Stimulated activated CD8-positive, alpha-beta memory T cell treated with anti-CD3 and anti-CD28 coated beads, Interleukin-12 subunit alpha, Interleukin-12 subunit beta, amount 100 ng/mL, for 1 hour (primary cell): ENCODE measurements around the gene HECW1.
"Not testable (repeated sequence)": the region's sequence is repeated elsewhere in the genome, so short reads cannot be mapped to it uniquely, and the experiment has no call there.

Source experiments
- DNase-seq: peaks from one replicate; pipeline ENCODE4 v3.0.0-alpha.2; 2020; ENCODE audit warnings: low read depth

The HECW1 gene

GRCh38 chr7:43538404-43538771 is 425.9 kb downstream of the HECW1 start:
- no peak for DNase-seq

- DNase-seq = no peak
These were observed 428.0 kb downstream of the HECW1 start for GRCh38 chr7:43540471-43540870.

DNA sequence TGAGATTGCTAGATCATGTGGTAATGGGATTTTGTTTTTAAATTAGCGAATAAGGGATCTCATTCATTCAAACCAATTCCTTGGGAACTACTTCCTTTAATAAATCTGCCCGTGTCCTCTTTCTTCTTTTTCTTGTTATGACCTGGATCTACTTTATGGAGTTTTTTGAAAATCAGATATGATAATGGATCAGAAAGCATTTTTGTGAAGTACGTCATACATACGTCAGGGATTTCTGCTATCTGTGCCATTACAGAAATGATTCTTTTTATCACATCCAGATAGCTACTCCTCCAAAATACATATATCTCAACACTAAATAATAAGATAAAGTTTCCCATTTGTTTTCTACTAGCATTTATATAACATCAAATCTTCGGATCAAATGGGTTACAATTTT is 430.3 kb downstream of the HECW1 start:
- DNase-seq = no peak

- DNase-seq = no peak
These were observed 433.8 kb downstream of the HECW1 start for GRCh38 chr7:43546231-43546630.

- DNase-seq = no peak
These were observed 438.0 kb downstream of the HECW1 start for GRCh38 chr7:43550427-43550826.

GRCh38 chr7:43552122-43552521 is 439.7 kb downstream of the HECW1 start:
- no peak for DNase-seq

- DNase-seq = no peak
These were observed 441.6 kb downstream of the HECW1 start for GRCh38 chr7:43553999-43554398.

- no peak for DNase-seq
These were observed 442.0 kb downstream of the HECW1 start for GRCh38 chr7:43554423-43554822.

DNA sequence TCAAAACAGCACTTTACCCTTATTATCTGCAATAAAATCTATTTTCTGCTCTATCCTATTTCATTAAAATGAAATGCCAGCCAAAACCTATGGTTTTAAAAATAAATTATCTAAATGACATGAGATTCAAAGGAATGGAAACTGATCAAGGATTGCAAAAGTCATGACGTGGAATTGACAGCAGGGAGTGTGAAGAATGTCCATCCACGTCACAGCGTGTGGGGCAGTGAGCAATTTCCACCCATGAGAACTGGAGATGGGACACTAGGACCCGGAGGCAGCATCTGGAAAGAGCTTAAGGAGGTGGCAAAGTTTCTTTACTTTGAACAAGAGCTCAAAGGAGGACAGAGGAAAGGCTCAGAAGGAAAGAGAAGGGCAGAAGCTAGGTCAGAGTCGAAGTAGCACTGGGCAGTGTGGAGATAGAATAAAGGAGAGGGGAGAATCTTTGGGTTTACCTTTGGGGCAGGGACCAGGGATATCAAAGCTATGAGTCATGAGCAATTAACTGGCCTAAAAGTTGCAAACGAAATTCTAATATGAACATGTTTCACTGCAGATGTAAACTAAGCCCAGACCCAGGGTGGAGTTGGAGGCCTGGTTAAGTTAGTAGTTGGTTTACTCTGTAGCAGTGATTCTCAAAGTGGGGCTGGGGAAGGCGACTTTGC is 445.5 kb downstream of the HECW1 start:
- no peak for DNase-seq

DNA sequence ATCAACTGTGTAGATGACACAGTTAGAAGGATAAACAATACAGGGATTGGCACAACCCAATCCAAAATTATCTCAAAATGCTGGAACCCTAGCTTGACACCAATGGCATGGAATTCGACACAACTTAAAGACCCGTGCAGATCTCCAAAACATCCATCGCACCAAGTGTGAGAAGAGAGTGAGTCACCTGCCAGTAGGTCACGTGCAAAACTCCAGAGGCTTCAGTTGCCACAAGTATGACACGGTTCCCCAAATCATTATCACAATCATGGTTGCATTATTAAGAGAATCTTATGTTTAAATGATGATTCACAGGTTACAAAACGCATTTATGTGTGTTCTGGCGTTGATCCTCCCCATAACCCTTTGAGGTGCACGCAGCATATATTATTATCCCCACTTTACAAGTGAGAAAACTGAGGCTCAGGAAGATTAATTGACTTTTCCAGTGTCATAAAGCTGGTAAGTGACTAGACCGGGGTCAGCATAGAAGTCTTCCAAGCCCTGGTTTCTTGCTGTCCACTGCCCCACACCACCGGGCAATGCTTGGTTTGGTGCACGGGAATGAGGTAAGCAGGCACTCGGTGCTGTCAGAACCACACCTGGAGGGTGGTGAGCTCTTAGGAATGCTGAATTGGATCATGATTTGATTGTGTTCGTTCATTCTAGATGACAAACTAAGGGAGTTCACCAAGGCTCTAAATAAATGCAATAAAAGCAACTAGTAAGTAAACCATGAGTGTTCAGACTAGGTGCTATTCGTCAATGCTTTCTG is 446.9 kb downstream of the HECW1 start:
- DNase-seq = no peak

GRCh38 chr7:43559946-43560335 is 447.5 kb downstream of the HECW1 start:
- DNase-seq = no peak

GRCh38 chr7:43560742-43561330 is 448.4 kb downstream of the HECW1 start:
- DNase-seq = no peak

DNA sequence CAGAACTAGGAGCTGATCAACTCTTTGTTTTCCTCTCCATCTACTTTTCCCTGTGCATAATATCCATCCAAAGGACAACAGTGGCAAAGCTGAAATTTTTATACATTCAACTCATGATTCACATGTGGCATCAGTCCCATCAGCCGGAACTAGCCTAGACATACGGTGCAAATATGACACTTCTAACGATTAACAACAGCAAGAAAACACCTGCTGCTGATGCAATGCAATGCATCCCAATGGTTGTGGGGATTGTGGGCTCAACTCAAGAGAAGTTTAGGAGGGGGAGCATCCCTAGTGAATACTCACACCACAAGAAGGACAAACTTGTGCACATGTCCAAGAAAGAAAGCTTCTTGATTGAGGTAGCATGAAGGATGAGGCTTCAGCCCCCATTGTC is 449.9 kb downstream of the HECW1 start:
- no peak for DNase-seq

DNA sequence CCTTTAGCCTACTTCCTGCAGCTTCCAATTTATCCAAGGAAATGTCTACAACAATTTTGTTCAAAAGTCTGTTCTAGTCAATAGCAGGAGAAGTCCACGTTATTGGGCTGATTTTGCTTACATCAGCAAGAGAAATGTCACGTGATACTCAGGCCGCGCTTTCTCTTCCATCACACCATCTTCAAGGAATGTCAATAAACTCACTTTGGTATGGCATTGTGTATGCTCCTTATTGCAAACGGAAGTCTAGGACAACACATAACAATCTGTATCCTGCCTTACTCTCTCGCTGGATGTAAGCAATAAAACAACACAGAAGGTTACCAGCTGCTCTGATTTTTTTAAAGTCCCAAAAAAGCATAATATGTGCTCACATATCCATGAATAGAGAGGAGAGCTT is 453.3 kb downstream of the HECW1 start:
- no peak for DNase-seq

- DNase-seq = no peak
These were observed 456.1 kb downstream of the HECW1 start for GRCh38 chr7:43568529-43568928.

DNA sequence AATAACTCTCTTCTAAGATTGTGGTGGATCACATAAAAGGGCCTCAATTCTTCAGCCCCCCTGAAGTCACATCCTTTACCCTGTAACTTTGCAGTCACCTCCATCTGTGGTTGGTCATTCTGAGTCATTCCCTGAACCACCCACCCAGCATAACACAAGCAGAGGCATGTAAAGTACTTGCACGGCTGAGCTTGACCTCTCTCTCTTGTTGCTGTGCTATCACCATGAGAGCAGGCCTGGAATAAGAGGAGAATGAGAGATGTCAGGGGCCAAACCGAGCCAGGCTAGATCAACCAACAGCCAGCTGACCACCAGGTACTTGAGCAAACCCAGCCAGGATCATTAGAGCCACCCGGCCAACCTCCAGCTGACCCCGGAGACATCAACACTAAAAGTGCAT is 457.0 kb downstream of the HECW1 start:
- DNase-seq = no peak

DNA sequence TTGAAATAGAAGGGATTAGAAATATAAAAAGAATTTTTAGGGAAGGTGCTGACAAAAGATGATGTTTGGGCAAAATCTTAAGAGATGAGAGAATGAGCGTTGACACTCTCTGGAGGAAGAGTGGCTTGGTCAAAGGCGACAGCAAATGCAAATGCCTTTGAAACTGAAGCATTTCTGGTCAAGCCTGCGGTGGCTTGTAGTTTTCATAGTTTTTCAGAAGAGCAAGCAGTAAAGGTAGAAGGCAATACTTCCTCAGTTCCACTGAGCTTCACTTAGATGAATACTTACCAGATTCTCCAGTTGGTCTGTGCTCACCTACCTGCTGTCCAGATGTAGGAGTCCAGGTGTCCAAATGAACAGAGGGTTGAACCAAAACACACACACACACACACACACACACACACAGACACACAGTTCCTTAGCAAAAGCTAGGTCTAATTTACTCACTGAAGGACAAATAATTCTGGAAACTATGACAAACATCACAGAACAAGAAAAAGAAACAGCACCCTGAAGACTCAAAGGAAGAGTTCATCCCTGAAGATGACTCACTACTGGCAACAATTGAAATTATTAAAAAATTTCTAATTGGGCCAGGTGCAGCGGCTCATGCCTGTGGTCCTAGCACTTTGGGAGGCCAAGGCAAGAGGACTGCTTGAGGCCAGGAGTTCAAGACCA is 458.4 kb downstream of the HECW1 start:
- DNase-seq = no peak

- no peak for DNase-seq
These were observed 460.1 kb downstream of the HECW1 start for GRCh38 chr7:43572516-43573049.

DNA sequence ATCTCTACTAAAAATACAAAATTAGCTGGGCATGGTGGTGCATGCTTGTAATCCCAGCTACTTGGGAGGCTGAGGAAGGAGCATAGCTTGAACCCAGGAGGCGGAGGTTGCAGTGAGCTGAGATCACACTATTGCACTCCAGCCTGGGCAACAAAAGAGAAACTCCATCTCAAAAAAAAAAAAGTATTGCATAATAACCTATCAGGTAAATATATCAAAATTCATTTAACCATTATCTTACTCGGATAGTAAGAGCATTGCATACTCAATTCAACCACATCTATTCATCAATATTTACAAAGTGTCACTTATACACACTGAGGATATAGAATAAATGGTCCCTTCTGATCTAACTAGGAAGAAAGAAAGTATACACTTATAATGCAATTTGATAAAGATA is 461.4 kb downstream of the HECW1 start:
- DNase-seq = not testable (repeated sequence)

- no peak for DNase-seq
These were observed 463.1 kb downstream of the HECW1 start for GRCh38 chr7:43575506-43575905.

DNA sequence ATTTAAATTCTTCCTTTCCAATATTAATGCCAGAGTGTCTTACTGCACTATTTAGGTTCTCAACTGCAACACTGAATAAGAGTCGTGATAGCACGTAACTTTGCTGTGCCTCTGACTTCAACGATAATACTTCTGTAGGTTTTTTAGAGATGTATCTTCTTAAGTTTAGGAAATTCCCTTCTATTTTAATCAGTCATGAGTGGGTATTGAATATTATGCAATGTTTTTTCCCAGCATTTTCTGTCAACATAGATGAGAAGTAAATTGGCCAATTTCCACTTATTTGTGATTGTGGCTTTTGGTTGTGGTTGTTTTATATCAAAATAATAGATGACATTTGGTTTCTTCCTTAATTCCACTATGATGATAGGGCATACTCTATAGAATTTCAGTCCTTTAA is 463.8 kb downstream of the HECW1 start:
- DNase-seq = no peak

DNA sequence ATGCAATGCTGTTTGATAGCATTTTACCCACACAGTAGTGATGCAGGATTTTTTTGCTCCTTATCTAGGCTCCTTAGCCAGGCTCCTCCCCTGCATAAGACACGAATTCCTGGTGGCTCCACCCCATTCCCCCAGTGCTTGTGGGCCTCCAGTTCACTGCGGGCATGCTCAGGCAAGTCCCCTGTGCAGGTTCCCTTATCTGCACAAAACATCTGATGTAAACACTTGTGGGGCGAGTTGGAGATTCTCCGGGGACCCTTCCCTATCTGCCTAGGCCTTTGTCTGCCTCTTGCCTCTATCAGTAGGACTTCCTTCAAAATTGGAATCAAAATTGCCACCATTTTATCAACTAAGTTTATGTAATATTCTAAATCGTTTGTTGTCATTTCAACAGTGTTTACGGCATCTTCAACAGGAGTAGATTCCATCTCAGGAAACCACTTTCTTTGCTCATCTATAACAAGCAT is 465.1 kb downstream of the HECW1 start:
- DNase-seq = no peak
